HCEC 1CT (cell line): ENCODE data around the gene RTP4.

Experiments used
- DNase-seq: peaks from one replicate; pipeline ENCODE4 v3.0.0-alpha.2; 2017

RTP4 gene

GRCh38 chr3:187368251-187369088 is at the start of gene RTP4:
TSS of gene RTP4 (plus strand) at chr3:187368385. CDS start at chr3:187368442, 57 bp downstream.
- DNase-seq, result peak; percentile 17

- peak; percentile 81 for DNase-seq
These were observed 49.2 kb upstream of the RTP4 start for GRCh38 chr3:187318819-187319616.

GRCh38 chr3:187319699-187320302 is 48.4 kb upstream of the RTP4 start:
- DNase-seq, result peak; percentile 60

GRCh38 chr3:187321766-187322165 is 46.4 kb upstream of the RTP4 start:
- DNase-seq, result no peak

- DNase-seq, result no peak
These were observed 45.9 kb upstream of the RTP4 start for GRCh38 chr3:187322291-187322690.

GRCh38 chr3:187323091-187323490 is 45.1 kb upstream of the RTP4 start:
- DNase-seq, result no peak

GRCh38 chr3:187325632-187326031 is 42.6 kb upstream of the RTP4 start:
- DNase-seq, result no peak

GRCh38 chr3:187327845-187328244 is 40.3 kb upstream of the RTP4 start:
- DNase-seq, result no peak

- no peak for DNase-seq
These were observed 39.5 kb upstream of the RTP4 start for GRCh38 chr3:187328691-187329090.

GRCh38 chr3:187334904-187335303 is 33.3 kb upstream of the RTP4 start:
- DNase-seq, result no peak

- no peak for DNase-seq
These were observed 31.9 kb upstream of the RTP4 start for GRCh38 chr3:187336322-187336721.

GRCh38 chr3:187340578-187340977 is 27.6 kb upstream of the RTP4 start:
- no peak for DNase-seq

GRCh38 chr3:187342255-187342654 is 25.9 kb upstream of the RTP4 start:
- no peak for DNase-seq

GRCh38 chr3:187343670-187344069 is 24.5 kb upstream of the RTP4 start:
- no peak for DNase-seq

GRCh38 chr3:187352581-187353575 is 15.3 kb upstream of the RTP4 start:
- no peak for DNase-seq

GRCh38 chr3:187358068-187358467 is 10.1 kb upstream of the RTP4 start:
- no peak for DNase-seq

- DNase-seq, result no peak
These were observed 8.2 kb upstream of the RTP4 start for GRCh38 chr3:187359798-187360486.

GRCh38 chr3:187360596-187360995 is 7.6 kb upstream of the RTP4 start:
- no peak for DNase-seq

- no peak for DNase-seq
These were observed 6.3 kb upstream of the RTP4 start for GRCh38 chr3:187361835-187362234.

- DNase-seq, result no peak
These were observed 553 bp upstream of the RTP4 start for GRCh38 chr3:187367561-187368103.

GRCh38 chr3:187369089-187369447 is 883 bp downstream of the RTP4 start:
- no peak for DNase-seq

- no peak for DNase-seq
These were observed 1.9 kb downstream of the RTP4 start for GRCh38 chr3:187370051-187370450.
